ENCODE measurements around the gene CRKL. TPM values are rescaled to one million over a fixed set of nuclear protein-coding genes. Genes with fewer than 3 reads are reported as not detected.

CRKL gene
- total RNA-seq, 2 donors from 2014 or later, result 42.1 to 45.2 TPM

- Histone ChIP-seq H3K27me3 (replicated peaks; ENCODE audit: insufficient read depth) (no peaks in the 10 kb centered on the region), H3K9me3 (no peaks in the 10 kb centered on the region), H3K4me1 (ENCODE audit: control insufficient read depth in 1 of 2, low read depth in 2 of 2) (peaks cover 7 to 18% of the 10 kb centered on the region in 2 donors), H3K36me3 (peaks cover 7% of the 10 kb centered on the region), H3K4me3 (peak overlapping the region; percentile 83), H3K27ac (no peak overlapping the region)
- TF ChIP-seq CTCF (IDR thresholded peaks at IDR 0.05), result no peak
- ATAC-seq (ENCODE audit: insufficient number of reproducible peaks, low FRiP score, low read depth) (no peak), DNase-seq (ENCODE audit: low spot score) (no peak)
These were observed 39.3 kb downstream of the CRKL start for GRCh38 chr22:20956258-20957101.

- ATAC-seq (ENCODE audit: insufficient number of reproducible peaks, low FRiP score, low read depth), result no peak
- no peak for DNase-seq (ENCODE audit: low spot score)
- no peaks in the 10 kb centered on the region for H3K27me3 ChIP-seq (replicated peaks; ENCODE audit: insufficient read depth)
- H3K9me3 ChIP-seq, result no peaks in the 10 kb centered on the region
- H3K36me3 ChIP-seq, result peaks cover 7% of the 10 kb centered on the region
- peak overlapping the region; percentile 83 for H3K4me3 ChIP-seq
- no peak for TF ChIP-seq CTCF (IDR thresholded peaks at IDR 0.05)
- no peak overlapping the region for H3K27ac ChIP-seq
- H3K4me1 ChIP-seq (ENCODE audit: control insufficient read depth in 1 of 2, low read depth in 2 of 2), result peaks cover 7 to 18% of the 10 kb centered on the region in 2 donors
These were observed 40.0 kb downstream of the CRKL start for GRCh38 chr22:20957102-20957682.

- peaks cover under 1% of the 10 kb centered on the region for H3K36me3 ChIP-seq
- no peak overlapping the region for H3K27ac ChIP-seq
- peaks cover 7 to 18% of the 10 kb centered on the region in 2 donors for H3K4me1 ChIP-seq (ENCODE audit: control insufficient read depth in 1 of 2, low read depth in 2 of 2)
- no peak for ATAC-seq (ENCODE audit: insufficient number of reproducible peaks, low FRiP score, low read depth)
- H3K9me3 ChIP-seq, result no peaks in the 10 kb centered on the region
- peak overlapping the region; percentile 83 for H3K4me3 ChIP-seq
- TF ChIP-seq CTCF (IDR thresholded peaks at IDR 0.05), result no peak
- DNase-seq (ENCODE audit: low spot score), result no peak
- H3K27me3 ChIP-seq (replicated peaks; ENCODE audit: insufficient read depth), result no peaks in the 10 kb centered on the region
These were observed 40.6 kb downstream of the CRKL start for GRCh38 chr22:20957683-20958431.

GRCh38 chr22:20959578-20960461 lies 42.6 kb downstream of the CRKL start:
- ATAC-seq (ENCODE audit: insufficient number of reproducible peaks, low FRiP score, low read depth), result no peak
- Histone ChIP-seq H3K4me1 (ENCODE audit: control insufficient read depth in 1 of 2, low read depth in 2 of 2) (peaks cover 10 to 22% of the 10 kb centered on the region in 2 donors), H3K27me3 (replicated peaks; ENCODE audit: insufficient read depth) (no peaks in the 10 kb centered on the region), H3K9me3 (no peaks in the 10 kb centered on the region), H3K27ac (no peak overlapping the region), H3K4me3 (no peak overlapping the region), H3K36me3 (no peaks in the 10 kb centered on the region)
- DNase-seq (ENCODE audit: low spot score), result no peak
- TF ChIP-seq CTCF (IDR thresholded peaks at IDR 0.05), result no peak
